ENCODE results near the gene KLHL22.
"Not testable (repeated sequence)": the region's sequence is repeated elsewhere in the genome, so short reads cannot be mapped to it uniquely, and the experiment has no call there.

KLHL22 gene

GRCh38 chr22:20472629-20473442 lies 22.8 kb downstream of the KLHL22 start:
- DNase-seq (ENCODE audit: low spot score) = no peak
- no peak for TF ChIP-seq CTCF (IDR thresholded peaks at IDR 0.05)
- H3K27ac ChIP-seq = no peak overlapping the region
- no peak overlapping the region for H3K4me3 ChIP-seq

- no peak for TF ChIP-seq CTCF (IDR thresholded peaks at IDR 0.05)
- no peak for DNase-seq (ENCODE audit: low spot score)
- H3K4me3 ChIP-seq = no peak overlapping the region
- no peak overlapping the region for H3K27ac ChIP-seq
These were observed 24.3 kb downstream of the KLHL22 start for GRCh38 chr22:20471126-20471833.

GRCh38 chr22:20470525-20470924 lies 25.1 kb downstream of the KLHL22 start:
- not testable (repeated sequence) for DNase-seq (ENCODE audit: low spot score); H3K27ac ChIP-seq; H3K4me3 ChIP-seq

- DNase-seq (ENCODE audit: low spot score) = no peak
- TF ChIP-seq CTCF (IDR thresholded peaks at IDR 0.05) = no peak
- no peak overlapping the region for H3K4me3 ChIP-seq
- H3K27ac ChIP-seq = no peak overlapping the region
These were observed 26.3 kb downstream of the KLHL22 start for GRCh38 chr22:20469110-20469868.

DNA sequence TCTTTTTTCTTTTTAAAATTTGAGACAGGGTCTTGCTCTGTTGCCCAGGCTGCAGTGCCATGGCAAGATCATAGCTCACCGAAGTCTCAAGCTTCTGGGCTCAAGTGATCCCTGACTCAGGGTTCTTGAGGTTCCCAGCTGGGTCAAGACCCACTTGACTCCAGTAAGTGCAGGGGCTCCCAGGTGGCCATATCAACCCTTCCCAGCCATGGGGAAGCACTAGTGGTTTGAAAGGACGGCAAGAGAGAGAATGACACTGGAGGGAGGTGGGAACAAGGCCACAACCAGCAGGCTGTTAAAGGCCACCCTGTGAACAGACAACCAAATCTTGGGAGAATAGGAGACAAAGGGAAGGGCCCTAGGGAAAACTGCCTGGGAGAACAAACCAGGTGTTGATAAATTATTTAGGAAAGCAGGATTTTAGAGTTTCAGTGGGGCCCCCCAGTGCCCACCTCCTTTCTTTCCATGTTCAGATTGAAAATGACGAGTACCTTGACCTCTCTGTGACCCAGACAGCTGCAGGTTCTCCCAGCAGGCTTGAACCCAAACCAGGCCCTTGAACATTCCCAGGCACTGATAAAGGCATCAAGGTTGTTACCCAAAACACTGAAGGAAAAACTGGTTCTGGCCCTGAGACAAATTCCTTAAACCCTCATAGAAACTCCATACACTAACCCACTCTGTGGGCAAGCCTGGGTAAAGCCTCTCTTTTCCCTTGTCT lies 28.8 kb downstream of the KLHL22 start:
- Histone ChIP-seq H3K4me3 (no peak overlapping the region), H3K27ac (no peak overlapping the region)
- no peak for DNase-seq (ENCODE audit: low spot score)
- TF ChIP-seq CTCF (IDR thresholded peaks at IDR 0.05) = no peak

DNA sequence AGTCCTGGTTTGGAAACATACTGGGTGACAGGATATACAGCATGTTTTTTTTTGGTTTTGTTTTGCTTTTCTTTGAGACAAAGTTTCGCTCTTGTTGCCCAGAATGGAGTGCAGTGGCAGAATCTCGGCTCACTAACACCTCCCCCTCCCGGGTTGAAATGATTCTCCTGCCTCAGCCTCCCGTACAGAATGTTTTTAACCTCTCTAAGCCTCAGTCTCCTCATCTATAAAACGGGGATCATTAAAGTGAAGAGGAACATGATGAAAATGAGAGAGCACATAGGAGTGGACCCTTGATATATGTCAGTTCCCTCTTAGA lies 29.9 kb downstream of the KLHL22 start:
- no peak overlapping the region for H3K27ac ChIP-seq
- no peak overlapping the region for H3K4me3 ChIP-seq
- no peak for DNase-seq (ENCODE audit: low spot score)
- no peak for TF ChIP-seq CTCF (IDR thresholded peaks at IDR 0.05)

Measured in coronary artery (tissue), 2 donors.